ENCODE measurements around the gene ARHGAP24.

Gene ARHGAP24

DNA sequence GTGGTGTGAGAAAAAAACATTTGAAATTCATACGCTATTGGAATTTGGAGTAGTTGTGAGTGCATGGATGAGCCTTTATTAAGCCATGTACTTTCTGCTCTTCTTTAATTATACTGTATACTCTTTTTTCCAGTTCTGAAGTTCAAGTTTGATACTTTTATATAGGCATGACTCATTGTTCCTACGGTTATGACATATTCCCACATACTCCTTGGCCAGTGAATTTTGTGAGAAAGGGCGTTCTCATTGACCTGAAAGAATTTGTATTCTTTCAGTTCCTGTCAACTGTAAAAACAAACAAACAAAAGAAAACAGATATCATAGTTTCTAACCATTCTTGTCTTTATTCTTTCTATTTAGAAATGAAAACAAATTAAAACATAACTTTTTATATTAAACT is 477.6 kb downstream of the ARHGAP24 start:
- Mint-ChIP-seq H3K36me3 (ENCODE audit: low read depth) (peaks cover 15% of the 10 kb centered on the region), H3K27me3 (ENCODE audit: low read depth) (no peaks in the 10 kb centered on the region), H3K27ac (peak overlapping the region in 2 of 3 experiments; percentile 5 to 17), H3K9me3 (no peaks in the 10 kb centered on the region), H3K4me3 (no peak overlapping the region), H3K4me1 (peaks cover 8% of the 10 kb centered on the region)
- TF ChIP-seq, protein P1, sequence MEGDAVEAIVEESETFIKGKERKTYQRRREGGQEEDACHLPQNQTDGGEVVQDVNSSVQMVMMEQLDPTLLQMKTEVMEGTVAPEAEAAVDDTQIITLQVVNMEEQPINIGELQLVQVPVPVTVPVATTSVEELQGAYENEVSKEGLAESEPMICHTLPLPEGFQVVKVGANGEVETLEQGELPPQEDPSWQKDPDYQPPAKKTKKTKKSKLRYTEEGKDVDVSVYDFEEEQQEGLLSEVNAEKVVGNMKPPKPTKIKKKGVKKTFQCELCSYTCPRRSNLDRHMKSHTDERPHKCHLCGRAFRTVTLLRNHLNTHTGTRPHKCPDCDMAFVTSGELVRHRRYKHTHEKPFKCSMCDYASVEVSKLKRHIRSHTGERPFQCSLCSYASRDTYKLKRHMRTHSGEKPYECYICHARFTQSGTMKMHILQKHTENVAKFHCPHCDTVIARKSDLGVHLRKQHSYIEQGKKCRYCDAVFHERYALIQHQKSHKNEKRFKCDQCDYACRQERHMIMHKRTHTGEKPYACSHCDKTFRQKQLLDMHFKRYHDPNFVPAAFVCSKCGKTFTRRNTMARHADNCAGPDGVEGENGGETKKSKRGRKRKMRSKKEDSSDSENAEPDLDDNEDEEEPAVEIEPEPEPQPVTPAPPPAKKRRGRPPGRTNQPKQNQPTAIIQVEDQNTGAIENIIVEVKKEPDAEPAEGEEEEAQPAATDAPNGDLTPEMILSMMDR (IDR thresholded peaks at IDR 0.05; ENCODE audit: unreplicated experiment in 3 of 3): no peak

DNA sequence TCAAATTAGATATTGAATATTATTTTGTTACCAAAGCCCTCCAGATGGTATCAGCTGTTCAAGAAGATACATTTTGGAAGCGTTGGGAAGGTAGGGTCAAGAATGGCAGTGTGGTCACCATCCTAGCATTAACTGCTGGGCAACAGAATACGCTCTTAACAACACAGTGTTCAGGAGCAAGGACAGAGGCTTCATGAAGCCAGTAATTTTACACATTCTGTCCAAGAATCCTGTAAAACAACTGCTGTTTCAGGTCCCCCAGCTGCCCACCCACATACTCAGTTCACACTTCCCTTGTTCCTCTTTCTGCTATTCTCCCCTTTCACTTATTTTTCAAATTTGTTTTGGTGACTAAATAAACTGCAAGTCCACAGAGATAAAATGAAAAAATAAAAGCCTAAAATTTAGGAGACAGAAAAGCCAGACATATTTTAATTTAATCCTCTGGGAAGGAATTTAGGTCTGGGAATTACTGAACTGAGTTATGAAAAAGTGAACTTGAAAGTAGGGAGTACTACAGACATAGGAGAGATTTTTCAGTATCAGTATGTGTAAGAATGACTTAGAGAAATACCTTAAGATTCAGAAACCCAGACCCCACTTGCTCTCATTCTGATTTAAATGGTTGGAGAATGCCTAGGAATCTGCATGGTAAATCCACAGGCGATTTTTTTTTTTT is 478.2 kb downstream of the ARHGAP24 start:
- no peak overlapping the region for H3K4me3 Mint-ChIP-seq
- H3K4me1 Mint-ChIP-seq: peaks cover 8% of the 10 kb centered on the region
- peaks cover 15% of the 10 kb centered on the region for H3K36me3 Mint-ChIP-seq (ENCODE audit: low read depth)
- no peaks in the 10 kb centered on the region for H3K9me3 Mint-ChIP-seq
- no peaks in the 10 kb centered on the region for H3K27me3 Mint-ChIP-seq (ENCODE audit: low read depth)
- peak overlapping the region; percentile 17 to 71 (median 23) for H3K27ac Mint-ChIP-seq
- TF ChIP-seq, protein P1 (IDR thresholded peaks at IDR 0.05; ENCODE audit: unreplicated experiment in 3 of 3): no peak

DNA sequence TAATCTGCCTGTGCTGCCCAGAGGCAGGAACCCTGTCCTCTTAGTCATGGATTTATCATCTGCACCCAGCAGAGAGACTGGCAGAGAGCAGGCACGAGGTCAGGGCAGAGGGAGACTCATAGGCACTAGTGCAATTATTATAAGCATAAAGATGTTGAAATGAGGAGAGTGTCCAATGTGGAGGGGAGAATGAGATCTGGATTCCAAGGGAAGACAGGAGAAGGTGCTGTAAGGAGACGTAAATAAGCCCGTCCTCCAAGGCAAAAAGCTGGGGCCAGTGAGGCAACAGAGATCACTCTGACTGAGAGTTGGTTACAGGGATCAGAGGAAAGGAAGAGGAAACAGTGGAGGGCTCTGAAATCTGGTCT is 478.7 kb downstream of the ARHGAP24 start:
- Mint-ChIP-seq H3K9me3 (no peaks in the 10 kb centered on the region), H3K36me3 (ENCODE audit: low read depth) (peaks cover 15% of the 10 kb centered on the region), H3K27ac (peak overlapping the region; percentile 17 to 51 (median 23)), H3K27me3 (ENCODE audit: low read depth) (no peaks in the 10 kb centered on the region), H3K4me3 (no peak overlapping the region), H3K4me1 (peaks cover 8% of the 10 kb centered on the region)
- TF ChIP-seq, protein P1 (IDR thresholded peaks at IDR 0.05; ENCODE audit: unreplicated experiment in 3 of 3): no peak

DNA sequence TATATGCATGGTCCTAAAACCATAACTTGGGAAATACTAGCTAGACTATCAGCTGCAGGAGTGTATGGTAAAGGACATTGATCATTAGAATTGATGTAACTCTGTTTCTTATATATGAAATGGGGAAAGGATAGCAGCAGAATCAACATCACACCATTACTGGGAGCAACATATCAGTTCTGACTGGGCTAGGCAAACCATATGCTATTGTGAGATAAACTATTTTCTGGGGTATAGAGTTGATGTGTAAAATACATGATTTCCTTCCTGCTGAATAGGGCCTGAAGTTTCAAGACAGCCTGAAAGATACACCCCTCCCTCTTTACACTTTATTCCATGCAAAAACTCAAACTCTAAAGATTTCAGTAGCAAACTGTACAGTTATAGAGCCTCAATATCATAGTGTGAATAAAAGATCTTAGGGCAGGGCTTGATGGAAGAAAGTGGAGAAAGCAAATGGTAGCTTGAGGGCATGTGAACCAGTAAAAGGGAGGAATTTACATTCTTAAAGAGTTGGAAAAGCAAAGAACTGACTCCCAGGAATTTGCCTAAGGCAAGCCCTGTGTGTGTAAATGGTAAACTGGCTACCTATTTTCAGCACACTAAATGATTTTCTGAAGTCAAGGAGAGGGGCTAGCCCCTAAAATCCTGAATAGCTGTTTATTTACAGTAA is 480.8 kb downstream of the ARHGAP24 start:
- Mint-ChIP-seq H3K9me3 (no peaks in the 10 kb centered on the region), H3K4me1 (peaks cover 9% of the 10 kb centered on the region), H3K27me3 (ENCODE audit: low read depth) (no peaks in the 10 kb centered on the region), H3K4me3 (no peak overlapping the region), H3K27ac (peak overlapping the region; percentile 13 to 77 (median 30)), H3K36me3 (ENCODE audit: low read depth) (peaks cover 15% of the 10 kb centered on the region)
- TF ChIP-seq, protein P1 (IDR thresholded peaks at IDR 0.05; ENCODE audit: unreplicated experiment in 3 of 3): no peak

DNA sequence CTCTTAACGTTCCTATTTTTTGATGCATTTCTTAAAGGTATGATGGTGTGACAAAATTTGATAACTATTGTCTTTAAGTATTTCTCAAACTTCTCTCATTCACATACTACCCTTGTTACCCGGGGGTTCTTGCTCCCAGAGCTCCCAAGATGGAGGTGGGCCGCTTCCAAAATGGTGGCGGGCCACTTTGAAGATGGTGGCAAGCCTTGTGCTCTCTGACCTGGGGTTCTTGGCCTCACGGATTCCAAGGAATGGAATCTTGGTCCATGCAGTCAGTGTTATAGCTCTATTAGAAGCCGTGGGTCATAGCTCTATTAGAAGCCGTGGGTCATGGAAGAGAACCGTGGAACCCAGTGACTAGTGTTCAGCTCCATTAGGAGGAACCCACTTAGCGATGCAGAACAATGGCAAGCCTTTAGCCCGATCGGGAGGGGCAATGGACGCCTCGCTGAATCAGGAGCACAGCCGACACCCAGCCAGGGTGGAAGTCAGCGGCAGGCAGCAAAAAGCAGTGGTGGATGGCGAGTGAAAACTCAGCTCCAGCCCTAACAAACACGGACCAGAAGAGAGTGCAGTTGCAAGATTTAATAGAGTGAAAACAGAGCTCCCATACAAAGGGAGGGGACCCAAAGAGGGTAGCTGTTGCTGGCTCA is 481.5 kb downstream of the ARHGAP24 start:
- TF ChIP-seq, protein P1 (IDR thresholded peaks at IDR 0.05; ENCODE audit: unreplicated experiment in 3 of 3): no peak

More for the DNA sequence above, 481.5 kb downstream of the ARHGAP24 start:
- peaks cover 10% of the 10 kb centered on the region for H3K36me3 Mint-ChIP-seq (ENCODE audit: low read depth)
- no peaks in the 10 kb centered on the region for H3K27me3 Mint-ChIP-seq (ENCODE audit: low read depth)
- H3K4me1 Mint-ChIP-seq: peaks cover 13% of the 10 kb centered on the region
- H3K9me3 Mint-ChIP-seq: no peaks in the 10 kb centered on the region
- peak overlapping the region in 1 of 3 experiments; percentile 40 for H3K4me3 Mint-ChIP-seq
- H3K27ac Mint-ChIP-seq: peak overlapping the region; percentile 13 to 89 (median 77)
